Embryonic facial prominence (tissue), 1 donor: Measurements from ENCODE around the gene CLCN6.

Experiments
- DNase-seq: peaks from one replicate; pipeline ENCODE4 v3.0.0-alpha.2; 2016; ENCODE audit errors: extremely low spot score

Gene CLCN6

DNA sequence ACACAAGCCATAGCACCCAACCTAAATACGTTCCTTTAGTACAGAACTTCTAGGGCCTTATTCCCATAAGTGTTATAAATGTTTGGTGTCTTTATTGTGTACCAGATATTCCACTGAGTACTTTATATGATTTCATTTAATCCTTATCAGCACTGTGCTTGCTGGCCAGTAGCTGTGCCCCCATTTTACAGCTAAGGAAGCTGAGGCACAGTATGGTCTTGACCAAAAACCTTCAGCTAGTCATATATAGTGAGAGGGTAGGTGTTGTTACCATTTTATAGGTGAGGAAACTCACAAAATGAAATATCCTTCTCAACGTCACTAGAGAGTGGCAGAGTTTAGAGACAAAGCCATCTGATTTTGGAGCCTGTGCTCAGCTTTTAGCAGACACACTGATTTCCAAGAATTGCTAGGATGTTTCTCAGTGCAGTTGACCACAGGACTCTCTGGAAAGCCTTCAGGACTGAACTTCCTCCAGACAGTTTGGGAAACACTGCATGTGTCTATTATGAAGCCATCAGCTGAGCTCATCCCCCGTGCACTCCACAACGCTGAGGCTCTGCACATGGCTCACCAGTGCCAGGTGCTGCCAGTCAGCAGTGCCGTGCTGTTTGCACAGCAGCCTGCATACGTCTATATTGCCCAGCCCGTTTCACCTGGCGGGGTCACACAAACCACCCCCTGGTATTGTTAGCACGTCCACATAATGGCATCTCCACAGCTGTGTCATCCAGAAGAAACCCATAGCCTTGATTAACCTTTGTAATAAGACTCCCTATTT lies 26.1 kb downstream of the CLCN6 start:
- DNase-seq, result no peak

DNA sequence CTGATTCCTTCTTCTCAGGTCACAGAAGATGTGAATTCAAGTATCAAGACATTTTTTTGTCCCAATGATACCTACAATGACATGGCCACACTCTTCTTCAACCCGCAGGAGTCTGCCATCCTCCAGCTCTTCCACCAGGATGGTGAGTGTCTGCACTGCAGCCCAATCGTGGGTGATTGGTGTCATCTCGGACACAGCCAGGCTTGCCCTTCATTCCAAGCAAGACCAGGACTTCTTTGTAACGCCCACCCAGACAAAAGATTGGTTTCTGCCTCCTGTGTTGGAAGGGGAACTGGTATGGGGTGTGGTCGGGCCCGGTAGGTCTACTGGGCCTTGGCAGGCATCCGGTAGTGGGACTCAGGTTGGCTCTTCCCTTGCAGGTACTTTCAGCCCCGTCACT lies 27.5 kb downstream of the CLCN6 start:
- DNase-seq, result no peak

DNA sequence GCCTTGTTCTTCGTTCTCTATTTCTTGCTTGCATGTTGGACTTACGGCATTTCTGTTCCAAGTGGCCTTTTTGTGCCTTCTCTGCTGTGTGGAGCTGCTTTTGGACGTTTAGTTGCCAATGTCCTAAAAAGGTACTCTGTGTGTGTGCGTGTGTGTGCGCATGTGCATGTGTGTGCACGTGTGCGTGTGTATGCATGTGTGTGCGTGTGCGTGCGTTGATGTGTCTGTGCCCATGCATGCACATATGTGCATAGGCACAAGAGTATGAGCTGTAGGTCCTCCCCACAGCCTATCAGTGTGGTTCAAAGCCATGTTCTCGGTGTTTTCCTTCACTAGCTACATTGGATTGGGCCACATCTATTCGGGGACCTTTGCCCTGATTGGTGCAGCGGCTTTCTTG lies 27.9 kb downstream of the CLCN6 start:
- no peak for DNase-seq

DNA sequence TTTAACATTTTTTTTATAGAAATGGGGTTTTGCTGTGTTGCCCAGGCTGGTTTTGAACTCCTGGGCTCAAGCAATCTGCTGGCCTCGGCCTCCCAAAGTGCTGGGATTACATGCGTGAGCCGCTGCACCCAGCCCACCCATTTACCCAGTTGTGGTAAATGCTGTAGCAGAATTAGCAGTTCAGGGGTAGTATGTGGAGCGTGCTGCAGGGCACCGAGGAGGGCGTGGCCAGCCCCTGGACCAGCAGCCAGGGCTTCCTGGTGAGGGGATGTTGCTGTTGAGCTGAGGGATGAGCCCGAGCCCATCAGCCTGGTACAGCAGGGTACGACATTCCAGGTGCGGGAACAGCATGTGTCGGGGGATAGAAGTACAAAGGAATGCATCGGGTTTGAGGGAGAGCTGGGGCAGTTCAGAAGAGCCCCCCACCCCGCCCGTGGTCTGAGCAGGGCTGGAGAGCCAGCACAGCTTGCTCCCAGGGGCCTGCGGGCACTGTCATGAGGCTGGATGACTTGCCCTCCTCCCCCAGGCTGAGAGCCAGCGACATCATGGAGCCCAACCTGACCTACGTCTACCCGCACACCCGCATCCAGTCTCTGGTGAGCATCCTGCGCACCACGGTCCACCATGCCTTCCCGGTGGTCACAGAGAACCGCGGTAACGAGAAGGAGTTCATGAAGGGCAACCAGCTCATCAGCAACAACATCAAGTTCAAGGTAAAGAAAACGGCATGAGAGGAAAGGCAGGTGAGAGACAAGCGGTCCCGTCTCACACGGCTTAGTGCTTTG lies 29.6 kb downstream of the CLCN6 start:
- no peak for DNase-seq

DNA sequence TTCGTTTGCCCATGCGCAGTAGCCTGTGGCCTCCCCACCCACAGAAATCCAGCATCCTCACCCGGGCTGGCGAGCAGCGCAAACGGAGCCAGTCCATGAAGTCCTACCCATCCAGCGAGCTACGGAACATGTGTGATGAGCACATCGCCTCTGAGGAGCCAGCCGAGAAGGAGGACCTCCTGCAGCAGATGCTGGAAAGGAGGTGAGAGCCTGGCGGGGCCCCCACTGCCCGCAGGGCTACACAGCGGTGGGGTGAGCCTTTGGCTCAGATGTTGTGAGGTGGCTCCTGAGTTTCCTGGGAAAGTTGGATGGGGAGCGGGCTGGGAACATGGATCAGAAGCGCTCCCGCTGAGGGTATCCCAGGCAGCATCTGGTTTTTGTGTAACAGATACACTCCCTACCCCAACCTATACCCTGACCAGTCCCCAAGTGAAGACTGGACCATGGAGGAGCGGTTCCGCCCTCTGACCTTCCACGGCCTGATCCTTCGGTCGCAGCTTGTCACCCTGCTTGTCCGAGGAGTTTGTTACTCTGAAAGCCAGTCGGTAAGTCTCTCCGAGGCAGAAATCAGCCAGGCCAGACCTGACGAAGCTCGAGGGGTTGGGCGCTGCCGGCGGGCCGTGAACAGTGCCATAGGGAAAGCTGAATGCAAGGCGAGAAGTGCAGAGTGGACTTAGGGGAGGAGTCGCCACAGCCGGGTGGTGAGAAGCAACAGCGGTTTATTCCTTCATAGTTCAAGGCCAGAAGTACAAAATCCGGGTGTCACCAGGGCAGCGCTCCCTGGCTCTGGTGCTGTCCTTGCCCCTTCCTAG lies 31.2 kb downstream of the CLCN6 start:
- DNase-seq, result no peak

DNA sequence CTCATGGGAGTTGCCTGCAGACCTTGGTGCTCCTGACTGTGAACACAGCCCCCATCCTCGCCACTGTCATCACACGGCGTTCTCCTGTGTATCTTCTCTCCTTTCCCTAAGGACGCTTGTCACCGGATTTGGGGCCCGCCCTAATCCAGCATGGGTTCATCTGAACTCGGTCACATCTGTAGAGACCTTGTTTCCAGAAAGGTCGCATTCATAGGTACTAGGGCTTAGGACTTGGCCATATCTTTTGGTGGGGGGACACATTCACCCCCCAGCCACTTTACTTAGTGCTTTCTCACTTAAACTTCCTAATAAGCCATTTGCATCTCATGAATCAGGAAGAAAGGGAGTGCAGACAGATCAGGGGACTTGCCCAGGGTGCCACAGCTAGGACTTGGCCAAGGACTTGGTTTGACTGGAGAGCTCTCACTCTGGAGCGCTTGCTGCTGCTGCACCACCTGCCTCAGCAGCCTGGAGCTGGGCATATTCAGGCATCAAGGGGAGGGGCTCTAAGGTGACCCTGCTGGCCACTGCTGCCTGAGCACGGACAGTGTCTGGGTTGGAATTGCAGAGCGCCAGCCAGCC lies 31.9 kb downstream of the CLCN6 start:
- DNase-seq, result no peak

DNA sequence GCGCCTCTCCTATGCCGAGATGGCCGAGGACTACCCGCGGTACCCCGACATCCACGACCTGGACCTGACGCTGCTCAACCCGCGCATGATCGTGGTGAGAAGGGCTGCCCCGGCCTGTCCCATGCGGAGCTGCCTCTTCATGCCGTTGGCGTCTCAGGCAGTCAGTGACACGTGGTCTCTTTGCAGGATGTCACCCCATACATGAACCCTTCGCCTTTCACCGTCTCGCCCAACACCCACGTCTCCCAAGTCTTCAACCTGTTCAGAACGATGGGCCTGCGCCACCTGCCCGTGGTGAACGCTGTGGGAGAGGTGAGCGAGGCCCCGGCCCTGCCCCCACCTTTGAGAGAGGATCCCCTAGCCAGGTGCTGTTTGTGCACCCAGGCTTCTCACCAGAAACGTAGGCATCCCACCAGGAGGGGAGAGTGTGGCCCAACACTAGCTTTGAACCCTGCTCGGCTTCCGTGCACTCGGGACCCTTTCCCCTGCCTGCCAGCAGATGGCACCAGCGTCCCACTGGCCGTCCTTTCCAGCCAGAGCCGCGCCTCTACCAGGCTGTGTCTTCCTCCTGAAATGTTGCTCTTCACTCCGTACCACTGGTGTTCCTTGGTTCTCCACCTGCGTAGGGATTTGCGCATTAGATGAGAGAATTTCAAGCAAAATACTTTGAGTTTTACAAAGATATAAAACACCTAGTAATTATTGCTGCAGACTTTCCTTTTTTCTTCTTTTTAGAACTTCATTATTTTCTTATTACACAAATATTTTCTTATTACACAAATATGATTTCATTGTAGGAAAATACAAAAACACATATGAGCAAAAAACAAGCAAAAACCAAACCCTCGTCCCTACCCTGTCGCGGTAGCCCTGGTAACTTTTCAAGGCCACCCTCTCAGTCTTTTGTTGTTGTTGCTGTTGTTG lies 32.6 kb downstream of the CLCN6 start:
- no peak for DNase-seq

DNA sequence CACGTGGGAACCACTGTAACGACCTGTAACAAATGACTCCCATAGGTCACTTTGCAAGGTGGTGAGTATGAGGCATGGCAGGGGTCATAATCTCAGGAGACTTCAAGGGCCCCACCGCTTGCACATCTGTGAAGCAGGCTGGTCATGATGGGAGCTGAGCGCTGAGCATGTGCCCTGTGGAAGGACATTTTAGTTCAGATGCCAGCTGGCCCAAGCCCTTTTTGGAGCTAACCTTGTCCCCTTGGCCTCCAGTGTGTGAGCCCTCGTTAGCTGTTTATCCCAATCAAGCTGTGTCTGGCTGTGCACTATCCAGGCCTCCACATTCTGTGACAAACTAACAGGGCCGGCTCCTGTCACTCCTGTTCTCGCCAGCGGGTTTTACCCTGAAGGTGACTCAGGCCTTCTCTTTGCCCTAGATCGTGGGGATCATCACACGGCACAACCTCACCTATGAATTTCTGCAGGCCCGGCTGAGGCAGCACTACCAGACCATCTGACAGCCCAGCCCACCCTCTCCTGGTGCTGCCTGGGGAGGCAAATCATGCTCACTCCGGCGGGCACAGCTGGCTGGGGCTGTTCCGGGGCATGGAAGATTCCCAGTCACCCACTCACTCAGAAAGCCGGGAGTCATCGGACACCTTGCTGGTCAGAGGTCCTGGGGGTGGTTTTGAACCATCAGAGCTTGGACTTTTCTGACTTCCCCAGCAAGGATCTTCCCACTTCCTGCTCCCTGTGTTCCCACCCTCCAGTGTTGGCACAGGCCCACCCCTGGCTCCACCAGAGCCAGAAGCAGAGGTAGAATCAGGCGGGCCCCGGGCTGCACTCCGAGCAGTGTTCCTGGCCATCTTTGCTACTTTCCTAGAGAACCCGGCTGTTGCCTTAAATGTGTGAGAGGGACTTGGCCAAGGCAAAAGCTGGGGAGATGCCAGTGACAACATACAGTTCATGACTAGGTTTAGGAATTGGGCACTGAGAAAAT lies 34.0 kb downstream of the CLCN6 start:
- DNase-seq, result no peak

DNA sequence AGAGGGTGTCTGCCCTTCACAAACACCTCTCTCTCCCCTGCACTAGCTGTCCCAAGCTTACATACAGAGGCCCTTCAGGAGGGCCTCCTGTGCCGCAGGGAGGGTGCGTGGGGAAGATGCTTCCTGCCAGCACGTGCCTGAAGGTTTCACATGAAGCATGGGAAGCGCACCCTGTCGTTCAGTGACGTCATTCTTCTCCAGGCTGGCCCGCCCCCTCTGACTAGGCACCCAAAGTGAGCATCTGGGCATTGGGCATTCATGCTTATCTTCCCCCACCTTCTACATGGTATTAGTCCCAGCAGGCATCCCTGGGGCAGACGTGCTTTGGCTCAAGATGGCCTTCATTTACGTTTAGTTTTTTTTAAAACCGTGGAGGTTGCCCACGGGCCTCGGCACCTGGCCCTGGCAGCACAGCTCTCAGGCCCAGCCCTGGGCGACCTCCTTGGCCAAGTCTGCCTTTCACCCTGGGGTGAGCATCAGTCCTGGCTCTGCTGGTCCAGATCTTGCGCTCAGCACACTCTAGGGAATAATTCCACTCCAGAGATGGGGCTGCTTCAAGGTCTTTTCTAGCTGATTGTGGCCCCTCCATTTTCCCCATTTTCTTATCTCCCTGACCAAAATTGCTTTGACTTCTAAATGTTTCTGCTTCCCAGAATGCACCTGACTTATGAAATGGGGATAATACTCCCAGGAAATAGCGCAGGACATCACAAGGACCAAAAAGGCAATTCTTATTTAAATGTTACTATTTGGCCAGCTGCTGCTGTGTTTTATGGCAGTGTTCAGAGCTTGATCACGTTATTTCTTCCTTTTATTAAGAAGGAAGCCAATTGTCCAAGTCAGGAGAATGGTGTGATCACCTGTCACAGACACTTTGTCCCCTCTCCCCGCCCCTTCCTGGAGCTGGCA lies 35.5 kb downstream of the CLCN6 start:
- DNase-seq, result no peak

DNA sequence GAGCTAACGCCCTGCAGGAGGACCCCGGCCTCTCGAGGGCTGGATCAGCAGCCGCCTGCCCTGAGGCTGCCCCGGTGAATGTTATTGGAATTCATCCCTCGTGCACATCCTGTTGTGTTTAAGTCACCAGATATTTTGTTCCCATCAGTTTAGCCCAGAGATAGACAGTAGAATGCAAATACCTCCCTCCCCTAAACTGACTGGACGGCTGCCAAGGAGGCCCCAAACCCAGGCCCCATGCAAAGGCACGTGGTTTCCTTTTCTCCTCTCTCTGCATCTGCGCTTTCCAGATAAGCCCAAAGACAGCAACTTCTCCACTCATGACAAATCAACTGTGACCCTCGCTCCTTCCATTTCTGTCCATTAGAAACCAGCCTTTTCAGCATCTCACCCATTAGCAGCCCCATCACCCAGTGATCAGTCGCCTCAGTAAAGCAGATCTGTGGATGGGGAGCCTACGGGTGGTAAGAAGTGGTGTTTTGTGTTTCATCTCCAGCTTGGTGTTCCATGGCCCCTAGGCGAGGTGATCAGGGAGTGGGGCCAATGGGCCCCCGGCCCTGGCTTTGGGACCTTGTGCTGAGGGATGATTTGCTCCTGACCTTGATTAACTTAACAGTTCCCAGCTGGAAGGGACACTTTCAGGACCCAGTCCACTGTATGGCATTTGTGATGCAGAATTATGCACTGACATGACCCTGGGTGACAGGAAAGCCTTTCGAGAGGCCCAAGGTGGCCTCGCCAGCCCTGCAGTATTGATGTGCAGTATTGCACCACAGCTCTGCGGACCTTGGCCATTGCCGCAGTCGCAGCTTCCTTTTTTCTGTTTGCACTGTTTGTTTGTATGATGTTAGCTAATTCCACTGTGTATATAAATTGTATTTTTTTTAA lies 36.4 kb downstream of the CLCN6 start:
- DNase-seq, result peak; percentile 55

DNA sequence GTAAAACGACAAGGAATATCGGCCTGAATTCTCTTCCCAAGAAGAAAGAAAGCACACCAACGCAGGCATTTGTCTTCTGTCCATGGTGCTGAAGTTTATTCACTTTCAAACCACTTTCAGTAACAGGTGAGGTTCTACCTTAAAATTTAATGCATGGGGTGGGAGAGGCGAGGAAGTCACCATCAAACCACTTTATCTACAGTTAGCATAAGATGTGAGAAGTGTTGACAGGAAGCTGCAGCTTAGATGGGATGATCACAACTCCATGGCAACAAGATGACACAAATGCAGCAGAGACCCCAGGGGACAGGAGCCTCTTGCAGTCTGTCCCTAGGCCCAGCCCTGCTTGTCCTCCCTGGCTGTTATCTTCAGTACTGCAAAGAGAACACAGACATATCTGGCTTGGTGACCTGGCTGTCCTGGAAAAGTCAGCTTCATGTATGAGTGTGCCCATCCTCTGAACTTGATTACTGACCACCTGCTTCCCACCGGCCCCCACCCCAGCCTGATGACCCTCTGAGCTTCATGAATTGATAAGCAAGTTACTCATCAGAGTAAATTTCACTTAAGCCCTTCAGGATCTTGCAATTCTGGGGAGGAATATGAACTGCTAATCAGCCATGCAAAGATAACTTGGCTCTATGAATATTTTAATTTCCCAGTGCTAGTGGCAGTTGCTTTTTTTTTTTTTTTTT lies 39.8 kb downstream of the CLCN6 start:
- no peak for DNase-seq

DNA sequence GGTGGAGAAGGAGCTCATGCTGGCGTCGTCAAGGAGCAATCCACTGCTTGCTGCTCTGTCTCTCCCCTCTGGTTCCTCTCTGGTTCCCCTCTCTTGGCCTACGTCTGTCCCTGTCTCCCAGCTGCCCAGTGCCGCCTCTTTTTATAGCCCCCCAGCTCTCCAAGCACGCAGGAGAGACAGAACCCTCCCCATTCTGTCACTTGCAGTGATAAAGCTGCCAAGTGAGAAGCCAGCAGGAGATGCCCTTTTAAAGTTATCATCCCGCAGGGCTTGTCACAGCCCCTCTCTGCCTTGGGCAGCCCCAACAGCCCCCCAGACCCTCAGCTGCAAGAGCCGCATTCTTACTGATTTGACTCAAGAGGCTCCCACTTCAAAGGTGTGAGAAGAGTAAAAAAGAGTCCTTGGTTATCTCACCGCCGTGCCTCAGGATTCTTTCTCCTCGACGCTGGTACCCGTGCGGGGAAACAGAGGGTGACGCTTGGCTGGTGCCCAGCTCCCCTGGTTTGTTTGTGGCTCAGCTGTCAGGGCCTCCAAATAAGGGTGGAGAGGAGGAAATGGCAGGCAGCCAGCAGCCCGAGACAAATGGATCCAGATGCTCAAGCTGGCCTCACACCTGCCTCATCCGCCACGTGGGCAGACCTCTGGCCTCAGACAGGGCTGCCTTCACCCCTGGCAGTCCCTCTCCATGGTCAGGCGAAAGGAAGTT lies 41.8 kb downstream of the CLCN6 start, which contains the start of gene NPPA:
Gene NPPA, minus strand, starts transcription at position 117 of the 706 bp plus-strand sequence. Its CDS starts 99 bp downstream, at position 18.
- DNase-seq, result no peak

DNA sequence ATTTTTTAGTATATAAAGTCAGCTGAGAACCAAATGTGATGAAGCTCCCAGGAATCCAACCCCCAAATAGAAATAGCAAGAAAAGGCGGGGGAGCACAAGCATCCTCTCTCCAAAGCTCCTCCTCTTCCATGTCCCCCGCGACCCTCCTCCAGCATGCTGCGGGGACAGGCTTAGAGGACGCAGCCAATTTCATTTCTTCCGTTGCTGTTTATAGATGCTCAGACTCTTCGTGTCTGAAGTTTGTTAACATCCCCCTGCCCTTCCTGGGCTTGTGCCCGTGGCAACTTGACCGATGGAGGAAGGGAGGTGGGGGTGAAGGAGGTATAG lies 42.3 kb downstream of the CLCN6 start:
- no peak for DNase-seq

DNA sequence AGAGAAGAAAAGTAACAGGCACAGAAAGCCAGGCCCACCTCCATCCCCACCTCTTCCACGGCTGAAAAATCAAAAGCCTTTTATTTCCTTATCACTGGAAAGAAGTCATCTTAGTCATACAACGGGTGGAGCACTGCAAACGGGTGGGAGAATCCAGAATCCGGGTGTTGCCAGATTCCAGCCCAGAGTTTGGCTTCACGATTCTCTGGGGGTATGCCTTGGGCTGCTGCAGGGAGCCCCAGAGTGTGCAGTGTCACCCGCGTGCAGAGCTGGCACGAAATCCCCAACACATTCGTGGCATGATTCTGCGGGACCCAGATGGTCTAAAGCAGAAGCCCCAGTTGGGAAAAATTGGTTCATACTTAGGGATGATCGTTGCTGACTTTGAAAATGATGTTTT lies 44.2 kb downstream of the CLCN6 start:
- no peak for DNase-seq

DNA sequence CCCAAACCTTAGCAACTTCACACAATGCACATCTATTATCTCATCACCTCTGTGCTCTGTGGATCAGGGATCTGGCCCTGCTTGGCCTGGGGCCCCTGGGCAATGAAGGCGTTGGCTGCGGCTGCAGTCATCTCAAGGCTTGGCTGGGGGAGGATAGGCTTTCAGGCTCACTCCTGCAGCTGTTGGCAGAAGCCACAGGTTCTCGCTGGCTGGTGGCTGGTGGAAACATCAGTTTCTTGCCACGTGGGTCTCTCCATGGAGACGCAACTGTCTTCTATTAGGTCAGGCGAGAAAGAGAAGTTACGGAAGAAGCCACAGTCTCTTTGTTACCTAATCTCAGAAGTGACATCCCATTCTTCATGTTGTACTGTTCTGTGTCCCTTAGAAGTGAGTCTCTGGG lies 45.2 kb downstream of the CLCN6 start:
- no peak for DNase-seq

DNA sequence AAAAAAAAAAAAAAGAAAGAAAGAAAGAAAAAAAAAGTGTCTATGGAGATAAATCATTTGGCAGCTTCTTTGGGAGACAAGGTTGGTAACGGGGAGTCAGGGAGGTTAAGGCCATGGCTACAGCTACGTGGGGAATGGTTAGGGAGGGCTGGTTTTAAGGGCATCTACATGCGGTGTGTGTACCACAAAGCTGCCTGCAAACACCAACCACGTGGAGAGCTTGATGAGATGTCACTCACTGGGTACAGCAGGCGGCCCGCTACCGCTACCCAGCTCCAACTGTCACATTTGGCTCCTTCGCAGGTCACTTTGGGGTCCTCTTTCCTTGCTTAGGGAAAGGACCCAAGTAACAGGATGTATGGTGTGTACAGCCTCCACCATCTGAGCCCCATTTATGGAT lies 48.5 kb downstream of the CLCN6 start:
- no peak for DNase-seq
